GM21529 (cell line): ENCODE results near the gene CTU2.

ENCODE experiments used
- ATAC-seq: cut with Tn5 transposase; IDR thresholded peaks from one replicate; pipeline ENCODE4 v1.9.1; 2021; ENCODE audit not compliant: unreplicated experiment

Gene CTU2

DNA sequence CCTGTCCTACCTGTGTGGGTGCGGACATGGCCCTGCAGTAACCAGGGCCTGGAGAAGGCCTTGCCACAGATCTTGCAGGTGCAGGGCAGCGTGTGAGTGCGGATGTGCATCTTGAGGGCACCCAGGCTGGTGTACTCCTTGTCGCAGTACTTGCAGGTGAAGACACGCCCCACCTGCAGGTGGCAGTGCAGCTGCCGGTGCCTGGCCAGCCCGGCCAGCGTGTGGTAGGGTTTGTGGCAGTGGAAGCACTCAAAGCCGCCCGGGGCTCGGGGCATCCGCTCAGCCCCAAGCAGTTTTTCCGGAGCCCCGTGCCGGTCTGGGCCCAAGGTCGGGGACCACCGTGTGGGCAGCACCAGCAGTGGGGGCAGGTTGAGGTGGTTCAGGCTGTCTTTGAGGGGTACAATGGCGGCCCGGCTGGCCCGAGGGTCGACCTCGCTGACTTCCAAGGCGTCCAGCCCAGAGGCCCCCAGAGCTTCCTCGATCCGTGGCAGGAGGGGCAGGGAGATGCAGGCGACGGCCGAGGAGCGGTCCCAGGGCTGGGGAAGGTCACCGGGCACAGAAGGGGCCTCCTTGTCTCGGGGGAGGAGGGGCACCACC lies 25.1 kb upstream of the CTU2 start:
- peak; percentile 36 for ATAC-seq

DNA sequence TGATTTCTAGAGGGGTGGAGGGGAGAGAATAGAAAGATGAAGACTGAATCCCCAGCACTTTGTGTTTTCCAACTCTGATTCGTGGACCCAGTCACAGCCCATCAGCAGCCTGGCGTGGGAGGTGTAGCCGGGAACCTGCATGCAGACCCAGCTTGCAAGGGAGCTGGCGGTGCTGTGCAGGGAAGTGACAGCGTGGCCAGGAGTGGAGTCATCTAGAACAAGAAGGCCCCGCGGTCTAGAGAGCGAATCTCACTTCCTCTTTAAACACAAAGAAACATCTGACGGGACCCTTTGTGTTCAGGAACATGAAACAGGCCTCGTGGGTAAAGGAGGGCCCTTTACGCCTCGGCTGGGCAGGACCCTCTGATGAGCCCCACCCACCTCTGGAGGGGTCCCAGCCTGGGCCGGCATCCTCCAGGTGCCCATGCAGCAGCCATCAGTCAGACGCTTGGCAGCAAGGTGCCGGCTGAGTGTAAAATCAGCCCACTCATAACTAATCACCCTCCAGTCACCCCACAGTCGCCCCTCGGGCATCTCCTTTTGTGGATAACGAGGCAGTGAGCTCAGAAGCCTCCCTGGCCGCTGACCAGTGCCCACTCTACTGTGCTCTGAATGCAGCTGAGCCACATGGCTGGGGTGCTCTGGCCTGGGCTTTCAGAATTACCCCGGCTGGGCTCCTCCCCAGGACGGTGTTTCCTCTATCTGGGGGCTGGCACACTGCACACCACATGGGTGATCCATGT lies 24.4 kb upstream of the CTU2 start:
- peak; percentile 68 for ATAC-seq

DNA sequence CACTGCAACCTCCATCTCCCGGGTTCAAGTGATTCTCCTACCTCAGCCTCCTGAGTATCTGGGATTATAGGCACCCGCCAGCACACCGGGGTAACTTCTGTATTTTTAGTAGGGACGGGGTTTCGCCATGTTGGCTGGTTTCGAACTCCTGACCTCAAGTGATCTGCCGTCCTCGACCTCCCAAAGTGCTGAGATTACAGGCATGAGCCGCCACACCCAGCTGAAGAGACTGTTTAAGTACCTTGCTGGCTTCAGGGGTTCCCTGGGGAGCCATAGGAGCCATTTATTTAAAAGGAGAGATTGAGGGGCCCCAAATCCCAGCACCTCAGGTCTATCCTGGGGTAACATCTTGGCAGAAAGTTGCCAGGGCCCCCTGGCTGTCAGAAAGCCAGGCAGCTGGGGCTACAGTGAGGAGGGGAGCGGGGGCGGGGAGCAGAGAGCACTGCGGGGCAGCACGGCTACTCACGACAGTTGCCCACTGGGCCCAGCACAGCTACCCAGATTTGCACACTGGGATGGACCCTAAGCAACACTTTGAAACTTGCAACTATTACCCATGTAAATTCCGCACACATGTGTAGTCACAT lies 21.6 kb upstream of the CTU2 start:
- ATAC-seq = no peak

DNA sequence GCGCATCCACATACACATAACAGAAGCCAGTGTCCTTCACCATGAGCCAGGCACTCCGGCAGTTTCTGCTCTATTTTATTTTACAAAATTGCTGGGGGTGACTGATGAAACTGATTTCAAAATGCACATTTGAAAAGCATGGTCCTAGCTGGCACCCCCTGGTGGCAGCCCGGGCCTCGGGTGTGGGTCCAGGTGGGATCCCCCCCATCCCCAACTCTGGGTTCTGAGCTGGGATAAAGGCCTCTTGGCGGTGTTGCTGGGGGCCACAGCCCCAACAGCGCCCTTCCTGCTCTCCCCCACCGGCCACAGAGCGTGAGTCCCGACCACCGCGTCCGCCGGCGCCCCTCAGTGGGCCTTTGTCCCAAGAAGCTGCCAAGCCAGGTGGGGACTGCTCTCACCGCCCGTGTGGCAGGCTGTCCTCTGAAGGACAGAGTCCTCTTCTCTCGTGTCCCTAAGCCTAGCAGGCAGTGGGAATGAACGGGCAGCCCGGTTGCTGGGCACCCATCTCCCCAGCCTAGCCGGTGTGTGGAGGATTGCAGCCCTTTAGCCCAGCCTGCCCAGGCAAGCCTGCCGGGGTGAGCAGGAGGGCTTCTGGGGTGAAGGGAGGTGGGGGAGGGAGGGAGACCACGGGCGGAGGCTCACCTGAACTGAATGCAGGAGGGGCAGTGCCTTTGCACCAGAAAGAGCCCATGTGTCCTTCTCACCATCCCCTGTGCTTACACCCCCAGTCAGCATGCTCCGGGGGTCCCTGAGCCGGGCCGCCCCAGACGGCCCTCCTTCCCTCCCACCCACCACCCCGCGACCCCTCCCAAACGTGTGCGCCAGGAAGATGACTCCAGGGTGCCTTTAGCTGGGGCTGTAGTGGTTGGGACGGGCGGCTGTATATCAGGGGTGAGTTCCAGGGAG lies 20.9 kb upstream of the CTU2 start:
- ATAC-seq = no peak

DNA sequence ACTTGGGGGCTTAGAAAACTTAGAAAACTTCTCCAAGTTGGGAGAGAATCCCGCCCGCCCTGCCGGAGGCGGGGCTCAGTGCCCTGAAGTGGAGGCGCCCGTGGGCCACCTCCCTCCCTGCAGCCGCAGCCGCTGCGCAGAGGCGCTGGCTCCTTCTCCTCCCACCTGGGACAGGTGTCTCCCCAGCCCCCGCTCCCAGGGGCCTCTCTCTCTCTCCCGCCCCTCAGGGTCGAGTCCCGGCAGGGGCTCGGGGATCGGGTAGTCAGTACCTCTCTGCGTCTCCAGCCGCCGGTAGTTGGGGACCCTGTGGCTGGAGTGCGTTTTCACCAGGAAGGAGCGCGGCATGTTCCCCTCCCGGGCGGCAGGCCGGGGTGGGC lies 20.3 kb upstream of the CTU2 start:
- peak; percentile 10 for ATAC-seq

DNA sequence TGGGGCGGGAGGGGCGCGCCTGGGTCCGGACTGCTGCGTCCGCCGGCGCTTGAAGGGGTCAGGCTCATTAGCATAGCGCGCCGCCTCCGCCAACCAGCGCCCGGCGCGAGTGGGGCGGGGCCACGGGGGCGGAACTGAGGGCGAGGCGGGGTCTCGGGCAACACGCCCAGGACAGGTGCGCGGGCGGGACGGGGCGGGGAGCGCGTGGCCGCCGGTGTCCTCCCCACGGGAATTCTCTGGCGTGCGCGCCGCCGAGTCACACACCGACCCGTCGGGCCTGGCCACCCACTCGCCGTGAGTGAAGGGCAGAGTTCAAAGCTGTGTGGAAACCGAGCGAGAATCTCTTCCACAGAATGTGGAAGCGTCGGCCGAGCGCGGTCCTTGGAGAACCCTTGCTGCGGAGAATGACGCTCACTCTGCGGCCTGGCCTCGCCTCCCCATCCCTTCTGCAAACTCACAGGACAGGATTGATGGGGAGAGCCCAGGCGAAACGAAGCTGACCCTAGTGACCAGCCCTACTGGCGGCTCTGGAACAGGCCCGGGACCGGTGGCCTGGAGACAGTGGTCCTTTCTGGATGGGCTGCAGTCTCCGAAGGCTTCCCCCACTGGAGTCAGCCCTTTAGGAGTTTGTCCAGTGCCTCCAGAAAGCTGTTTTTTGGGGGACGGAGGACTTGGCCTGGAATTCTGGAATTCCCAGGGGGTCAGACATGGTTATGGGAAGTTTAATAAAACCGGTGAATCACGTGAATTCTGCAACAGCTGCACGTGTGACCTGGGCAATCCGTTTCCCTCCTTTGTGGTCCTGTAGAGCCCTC lies 19.7 kb upstream of the CTU2 start, which contains the start of gene SNAI3:
Gene SNAI3, minus strand, starts transcription at position 69 of the 815 bp plus-strand sequence. CDS start 101 bp downstream, outside the sequence.
- ATAC-seq = peak; percentile 70

DNA sequence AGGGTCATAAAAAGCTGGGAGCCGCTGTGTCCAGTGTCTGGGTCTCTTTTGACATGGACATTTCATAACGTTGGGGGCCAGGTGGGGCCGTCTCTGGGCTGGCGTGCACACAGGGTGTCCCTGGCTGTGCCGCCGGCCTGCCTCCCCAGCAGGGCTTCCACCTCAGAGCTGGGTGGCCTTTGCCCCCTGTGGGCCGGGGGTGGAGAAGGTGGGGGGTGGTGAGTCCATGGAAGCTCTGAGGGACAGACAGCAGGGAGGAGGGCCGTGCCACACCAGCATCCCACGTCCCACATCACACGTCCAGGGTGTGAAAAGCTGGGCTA lies 19.1 kb upstream of the CTU2 start:
- ATAC-seq = no peak

DNA sequence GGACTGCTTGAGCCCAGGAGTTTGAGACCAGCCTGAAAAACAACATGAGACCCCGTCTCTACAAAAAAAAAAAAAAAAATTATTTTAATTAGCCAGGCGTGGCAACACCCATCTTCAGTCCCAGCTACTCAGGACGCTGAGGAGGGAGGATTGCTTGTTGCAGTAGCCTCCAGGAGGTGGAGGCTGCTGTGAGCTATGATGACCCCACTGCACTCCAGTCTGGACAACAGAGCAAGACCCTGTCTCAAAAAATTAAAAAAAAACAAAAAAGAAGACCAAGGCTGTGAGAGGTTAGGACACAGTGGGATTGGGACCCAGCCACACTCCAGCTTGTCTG lies 18.7 kb upstream of the CTU2 start:
- no peak for ATAC-seq

DNA sequence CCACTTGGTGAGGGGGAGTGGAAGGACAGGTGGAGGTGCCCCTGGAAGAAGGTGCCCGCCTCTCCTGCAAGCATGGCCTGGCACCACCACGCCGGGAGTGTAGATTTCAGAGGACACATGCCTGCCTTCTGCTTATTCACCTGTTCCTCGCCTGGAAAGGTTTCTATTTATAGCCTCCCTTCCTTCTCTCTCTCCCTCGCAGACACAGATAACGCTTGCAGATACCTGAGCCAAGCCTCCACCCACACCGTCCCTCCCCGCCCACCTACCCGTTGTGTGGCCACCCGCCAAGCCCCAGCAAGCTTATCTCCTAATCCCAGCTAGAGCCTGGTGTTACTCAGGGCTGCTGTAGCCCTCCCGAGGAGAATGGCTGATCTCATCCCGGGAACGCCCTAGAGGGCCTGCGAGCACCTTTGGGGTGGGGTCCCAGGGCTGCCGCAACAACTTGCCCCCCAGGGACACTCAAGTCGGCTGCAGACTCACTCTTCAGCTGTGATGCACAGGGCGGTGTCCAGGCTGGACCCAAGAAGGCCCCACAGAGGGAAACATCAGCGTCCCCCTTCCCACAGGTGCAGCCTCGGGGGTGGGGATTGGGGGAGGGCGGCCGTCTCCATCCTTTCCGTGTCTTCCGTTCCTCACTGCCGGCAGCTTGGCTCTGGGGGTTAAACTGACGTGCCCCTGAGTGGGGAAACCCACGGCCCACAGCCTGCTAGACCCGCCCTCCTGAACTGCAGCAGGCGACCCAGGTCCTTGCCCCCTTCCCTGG lies 18.1 kb upstream of the CTU2 start:
- ATAC-seq = no peak

DNA sequence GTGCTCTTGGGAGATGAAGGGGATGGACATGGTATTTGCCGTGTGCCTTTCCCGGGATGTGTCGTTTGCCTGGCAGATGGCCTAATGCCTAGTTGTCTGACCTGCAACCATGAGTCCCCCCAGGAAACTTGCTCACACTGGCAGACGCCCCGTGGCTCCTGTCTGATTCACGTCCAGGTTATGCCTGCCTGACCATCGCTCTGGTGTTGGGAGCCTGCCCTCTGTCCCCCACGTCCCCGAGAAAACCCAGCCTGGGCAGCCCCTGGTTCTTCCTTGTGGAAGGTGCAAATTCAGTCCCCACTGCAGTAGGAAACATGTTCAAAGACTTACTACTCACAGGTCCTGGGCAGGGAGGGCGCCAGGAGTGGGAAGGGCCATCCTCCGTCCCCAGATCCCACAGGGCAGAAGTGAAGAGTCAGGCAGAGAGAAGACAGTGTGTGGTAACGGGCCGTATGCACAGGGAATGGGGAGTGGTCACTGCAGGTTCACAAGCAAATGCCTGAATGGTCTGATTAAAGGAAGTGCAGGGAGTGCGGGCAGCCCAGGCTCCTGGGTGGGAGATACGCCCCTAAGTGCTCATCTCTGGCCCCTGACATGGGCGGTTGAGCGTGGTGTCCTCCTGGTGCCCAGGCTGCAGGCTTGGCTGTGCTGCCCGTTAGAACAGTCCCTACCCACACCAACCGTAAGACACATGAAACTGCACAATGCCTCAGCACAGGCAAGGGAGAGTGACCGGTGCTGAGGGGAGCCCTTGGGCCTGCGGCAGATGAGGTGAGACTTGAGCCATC lies 15.8 kb upstream of the CTU2 start:
- no peak for ATAC-seq

DNA sequence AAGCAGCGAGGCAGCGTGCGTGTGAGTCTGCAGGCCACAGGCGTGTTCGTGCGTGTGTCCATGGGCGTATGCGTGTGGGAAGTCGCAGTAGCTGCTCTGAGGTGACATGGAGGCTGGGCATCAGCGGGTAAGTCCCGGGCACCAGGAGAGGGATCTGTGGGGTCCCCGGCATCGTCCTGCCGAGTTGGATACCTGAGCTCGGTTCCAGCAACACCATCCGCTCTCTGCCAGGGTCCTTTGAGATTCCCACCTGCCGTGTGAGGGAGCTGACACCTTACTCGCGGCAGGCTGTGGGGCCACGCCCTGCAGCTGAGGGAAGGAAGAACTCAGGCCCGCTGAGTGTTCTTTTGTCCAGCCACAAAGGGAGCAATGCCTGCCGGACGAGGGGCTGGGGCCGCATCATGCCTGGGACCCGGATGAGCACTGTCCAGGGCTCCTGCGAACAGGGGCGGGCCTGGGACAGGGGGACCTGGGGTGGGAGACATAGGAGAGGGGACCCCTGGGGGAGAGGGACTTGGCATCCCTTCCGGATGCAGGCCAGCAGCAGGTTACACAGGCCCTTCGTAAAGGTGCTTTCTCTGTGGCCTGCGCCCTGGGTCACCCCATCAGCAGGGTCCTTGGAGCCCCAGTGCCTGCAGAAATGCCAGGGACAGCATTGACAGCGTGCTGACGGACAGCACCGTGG lies 15.0 kb upstream of the CTU2 start:
- no peak for ATAC-seq

DNA sequence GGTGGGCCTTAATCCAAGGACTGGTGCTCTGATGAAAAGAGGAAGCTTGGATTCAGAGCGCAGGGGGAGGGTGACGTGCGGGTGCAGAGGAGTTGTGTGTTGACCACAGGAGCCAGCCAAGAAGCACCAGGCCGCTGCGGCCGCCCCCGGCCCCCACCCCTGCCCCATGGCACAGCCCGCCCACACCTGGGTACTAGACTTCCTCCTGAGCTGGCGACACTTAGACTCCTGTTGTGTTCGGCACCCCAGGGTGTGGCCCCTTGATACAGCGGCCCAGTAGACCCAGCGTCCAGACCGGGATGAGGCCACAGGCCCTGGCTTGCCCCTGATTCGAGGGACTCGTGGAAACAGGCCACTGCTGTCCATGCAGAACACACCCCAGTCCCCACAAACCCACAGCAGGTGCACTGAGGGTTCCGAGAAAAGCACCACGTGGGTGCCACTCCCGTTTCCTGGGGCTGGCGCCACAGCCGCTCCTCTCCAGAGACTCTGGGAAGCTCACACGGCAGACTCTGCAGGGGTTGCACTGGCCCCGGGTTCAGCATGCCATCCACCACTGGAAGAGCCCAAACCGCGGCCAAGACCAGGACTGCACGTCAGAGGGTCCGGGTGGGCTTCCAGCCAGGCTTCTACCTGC lies 14.3 kb upstream of the CTU2 start:
- ATAC-seq = no peak

DNA sequence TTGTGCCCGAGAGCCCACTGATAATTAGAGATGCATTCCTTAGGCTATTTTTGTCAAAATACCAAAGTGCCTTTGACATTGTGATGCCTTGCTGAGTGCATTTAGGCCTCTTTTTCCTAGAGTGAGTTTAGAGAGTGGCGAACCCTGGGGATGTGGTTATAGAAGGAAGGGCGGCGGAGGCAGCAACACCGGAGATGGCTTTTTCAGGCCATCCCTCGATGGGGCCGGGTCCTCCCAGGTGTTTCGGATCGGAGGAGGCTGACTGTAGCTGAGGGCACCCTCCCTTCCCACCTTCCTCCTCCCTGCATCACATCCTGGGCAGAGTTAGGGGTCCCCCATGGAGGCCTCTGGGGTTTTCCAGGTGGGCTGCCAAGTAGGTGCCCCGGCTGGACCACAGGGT lies 13.4 kb upstream of the CTU2 start:
- ATAC-seq = no peak

DNA sequence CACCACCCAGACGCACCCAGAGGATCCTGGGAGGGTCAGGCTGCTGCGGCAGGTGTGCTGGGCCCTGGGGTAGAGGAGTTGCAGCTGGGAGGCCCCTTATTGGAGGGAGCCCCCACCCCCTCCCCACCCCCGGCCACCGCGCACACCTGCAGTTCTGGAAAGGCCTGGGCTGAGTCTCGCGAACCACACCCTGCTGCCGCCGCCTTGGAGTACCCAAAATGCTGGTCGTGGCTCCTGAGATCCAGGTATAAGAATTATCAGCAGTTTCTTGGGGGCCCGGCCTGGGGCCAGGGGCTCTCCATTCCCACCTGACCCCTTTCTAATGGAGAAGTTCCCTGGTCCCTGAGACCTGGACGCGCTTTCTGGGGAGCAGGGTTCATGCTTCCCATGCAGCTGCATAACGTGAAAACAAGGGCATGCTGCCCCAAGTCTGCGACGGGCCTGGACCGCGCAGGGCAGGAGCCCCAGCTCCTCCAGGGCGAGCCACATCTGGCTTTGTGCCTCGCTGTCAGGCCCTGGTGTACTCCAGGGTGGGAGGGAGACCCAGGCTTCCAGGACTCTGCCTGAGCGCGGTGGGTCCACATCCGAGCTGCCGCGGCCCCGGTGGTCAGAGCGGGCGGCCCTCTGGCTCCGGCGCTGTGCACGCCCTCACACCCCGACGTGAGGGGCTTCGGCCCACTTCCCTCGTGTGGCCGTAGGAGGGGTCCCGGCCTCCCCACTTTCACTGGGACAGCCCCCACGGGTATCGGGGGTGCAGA lies 12.7 kb upstream of the CTU2 start:
- no peak for ATAC-seq

DNA sequence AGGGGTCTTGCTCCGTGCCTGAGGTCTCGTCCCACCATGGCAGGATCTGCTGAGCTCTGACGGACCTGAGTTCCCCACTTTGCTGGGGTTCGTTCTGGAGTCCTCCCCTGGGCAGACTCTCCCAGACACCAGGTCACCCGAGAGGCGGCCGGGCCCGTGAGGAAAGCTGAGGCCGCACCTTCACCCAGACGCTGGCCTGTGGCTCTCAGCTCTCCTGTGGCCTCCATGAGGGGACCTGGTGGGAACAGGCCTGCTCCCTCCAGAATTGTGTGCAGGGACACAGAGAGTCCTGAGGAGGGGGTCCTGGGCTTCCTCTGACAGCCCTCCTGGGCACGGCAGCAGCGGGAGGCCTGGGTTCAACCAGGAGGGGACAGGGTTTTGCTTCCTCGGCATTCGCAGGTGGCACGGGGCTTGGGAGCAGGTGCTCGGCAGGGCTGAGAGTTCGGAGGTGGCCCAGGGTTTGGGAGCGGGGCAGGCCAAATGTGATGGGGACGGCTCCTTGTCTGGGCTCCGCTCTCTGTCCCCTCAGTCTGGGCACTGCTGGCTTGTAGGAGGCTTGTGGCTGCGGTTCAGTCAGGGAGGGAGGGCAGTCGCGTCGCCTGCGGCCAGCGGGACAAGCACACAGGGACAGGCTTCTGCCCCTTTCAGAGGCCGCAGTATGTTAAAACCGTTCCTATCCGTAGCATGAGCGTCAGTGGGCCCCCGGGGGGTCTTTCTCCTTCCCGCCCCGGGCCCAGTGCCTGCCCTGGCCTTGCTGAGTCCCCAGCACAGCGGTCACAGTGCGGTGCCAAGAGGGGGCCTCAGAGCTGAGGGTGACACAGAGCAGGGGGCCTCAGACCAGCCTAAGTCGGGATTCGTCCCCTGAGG lies 11.8 kb upstream of the CTU2 start:
- ATAC-seq = no peak

DNA sequence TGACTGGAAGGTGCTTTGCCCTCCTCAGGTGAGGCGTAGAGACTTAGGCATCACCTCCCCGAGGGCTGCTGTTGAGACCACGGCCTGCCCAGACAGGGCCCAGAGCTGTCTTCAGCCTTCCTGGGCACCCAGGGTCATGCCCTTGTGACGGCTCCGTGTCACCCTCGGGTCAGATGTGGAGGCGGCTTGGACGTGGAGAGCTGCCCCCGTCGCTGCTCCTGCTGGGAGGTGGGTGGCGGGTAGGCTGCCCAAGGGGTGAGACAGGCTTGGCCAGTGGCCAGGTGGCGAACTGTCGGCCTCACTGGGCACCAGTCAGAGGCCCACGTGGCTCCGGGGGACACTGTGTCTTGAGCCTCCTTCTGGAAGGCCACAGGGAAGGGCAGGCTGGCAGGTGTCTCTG lies 11.1 kb upstream of the CTU2 start:
- ATAC-seq = no peak

DNA sequence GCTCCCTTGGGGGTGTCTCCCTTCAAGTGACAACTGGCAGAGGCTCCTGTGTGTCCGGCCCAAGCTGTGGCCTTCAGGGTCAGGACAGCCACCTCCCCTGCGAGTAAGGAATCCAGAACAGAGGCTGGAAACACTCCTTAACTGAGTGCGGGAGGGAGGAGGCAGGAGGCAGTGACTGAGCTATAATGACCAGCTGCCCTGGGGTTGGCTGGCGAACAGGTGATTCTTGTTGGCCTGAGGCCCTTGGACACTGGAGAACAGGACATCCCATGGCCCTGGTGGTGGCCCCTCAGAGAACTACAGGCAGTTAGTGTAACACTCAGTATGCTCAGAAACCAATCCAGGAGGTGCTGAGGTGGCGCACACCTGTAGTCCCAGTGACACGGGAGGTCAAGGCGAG lies 10.6 kb upstream of the CTU2 start:
- ATAC-seq = no peak
